CD4-positive, alpha-beta T cell (primary cell): ENCODE measurements around the gene CADM4. TPM values are rescaled to one million over a fixed set of nuclear protein-coding genes. Genes with fewer than 3 reads are reported as not detected.
A peak's percentile ranks its signal among the peaks of the same experiment; 100 is the strongest.

Experiments used
- ATAC-seq: fragments of 200-7000 bp; cut with Tn5 transposase; one replicate; pipeline ENCODE4 v1.10.0; 2022; ENCODE audit warnings: mild to moderate bottlenecking; ENCODE audit not compliant: poor library complexity
- CTCF ChIA-PET: fragments of 350-600 bp; sonication (Branson Sonifier 250); formaldehyde crosslinking; loops from one replicate; lab custom pipeline; 2021; ENCODE audit warnings: antibody characterized with exemption, inconsistent platforms; lab: Charles Lee
- POLR2A ChIA-PET: fragments of 350-600 bp; sonication (Branson Sonifier 250); formaldehyde crosslinking; loops from one replicate; lab custom pipeline; 2021; ENCODE audit warnings: antibody characterized with exemption, inconsistent platforms; lab: Charles Lee
- DNase-seq, 14 experiments: peaks; one replicate each; pipeline ENCODE4 v3.0.0-alpha.2; 2013 to 2020; ENCODE audit warnings: mixed read lengths in 2 of 14
- H3K27ac ChIP-seq, 2 donors: one replicate each; pipeline versions ENCODE4 v1.5.1 to v1.7.0; 2013; ENCODE audit warnings: low read length in 2 of 2, low read depth in 1 of 2, mild to moderate bottlenecking in 1 of 2
- H3K27me3 ChIP-seq, 2 experiments: 1 replicate in 1 of 2; 2 replicates in 1 of 2; pipeline versions ENCODE4 v1.6.1 to v1.7.0; 2013; ENCODE audit warnings: low read length in 2 of 2, control low read depth in 1 of 2, mild to moderate bottlenecking in 1 of 2, moderate library complexity in 1 of 2; ENCODE audit not compliant: insufficient read depth in 2 of 2, control insufficient read depth in 1 of 2
- H3K36me3 ChIP-seq: one replicate; pipeline ENCODE4 v1.6.1; 2013; ENCODE audit warnings: low read length, control low read depth; ENCODE audit not compliant: insufficient read depth
- H3K4me1 ChIP-seq: one replicate; pipeline ENCODE4 v1.6.1; 2013; ENCODE audit warnings: low read length, control low read depth; ENCODE audit not compliant: insufficient read depth
- H3K4me3 ChIP-seq: one replicate; pipeline ENCODE4 v1.5.1; 2013; ENCODE audit warnings: mild to moderate bottlenecking, low read length, moderate library complexity
- H3K9me3 ChIP-seq, 2 experiments: 1 replicate in 1 of 2; 2 replicates in 1 of 2; pipeline versions ENCODE4 v1.6.1 to v1.7.0; 2013; ENCODE audit warnings: low read length in 2 of 2, mild to moderate bottlenecking in 2 of 2, control low read depth in 1 of 2, moderate library complexity in 1 of 2; ENCODE audit not compliant: control insufficient read depth in 1 of 2, insufficient read depth in 1 of 2
- H3K27ac Mint-ChIP-seq: one replicate; pipeline ENCODE4 v1.8.0; 2020; ENCODE audit warnings: mixed read lengths
- H3K27me3 Mint-ChIP-seq: one replicate; pipeline ENCODE4 v1.8.0; 2021; ENCODE audit warnings: mixed read lengths
- H3K36me3 Mint-ChIP-seq: one replicate; pipeline ENCODE4 v1.8.0; 2021; ENCODE audit warnings: low read depth, mixed read lengths
- H3K4me1 Mint-ChIP-seq: one replicate; pipeline ENCODE4 v1.8.0; 2021; ENCODE audit warnings: low read depth, mixed read lengths
- H3K4me3 Mint-ChIP-seq: one replicate; pipeline ENCODE4 v1.8.0; 2020; ENCODE audit warnings: mild to moderate bottlenecking, mixed read lengths
- H3K9me3 Mint-ChIP-seq: one replicate; pipeline ENCODE4 v1.8.0; 2020; ENCODE audit warnings: mixed read lengths
- CTCF ChIP-seq: fragments of 200-600 bp; IDR thresholded peaks from one replicate; pipeline ENCODE4 v1.8.0; 2022; ENCODE audit warnings: antibody characterized with exemption, mild to moderate bottlenecking
- intact Hi-C, 2 experiments: fragments of 100-400 bp; cut with DNase I in 1 of 2; cut with micrococcal nuclease in 1 of 2; formaldehyde crosslinking; loops; one replicate each; pipeline versions ENCODE4 v1.15.1 to v1.9.0; 2023 to 2025; cut with DNase I, micrococcal nuclease
- total RNA-seq, 174 experiments: library from RNA in 2 of 174; stranded (reverse) in 2 of 174; gene quantifications; one replicate each; pipeline ENCODE4 v1.2.3 and lab custom pipeline; 2021 to 2026

The CADM4 gene
- total RNA-seq, 2 experiments from 2014 or later: 0.28 to 0.36 TPM

- no peaks in the 10 kb centered on the region for H3K27me3 Mint-ChIP-seq
- intact Hi-C loops: loop anchor here (2.0 to 5.0 kb wide), 4 partner anchors 21 to 136 kb away; partner anchors contain the start of genes ETHE1 (in 1 of the 2) and ZNF428 (in 1 of the 2)
- Histone ChIP-seq H3K27ac (peak overlapping the region in 1 of 2 donors; percentile 97), H3K36me3 (peaks cover 37% of the 10 kb centered on the region), H3K4me1 (peaks cover 44% of the 10 kb centered on the region), H3K27me3 (no peaks in the 10 kb centered on the region), H3K4me3 (no peak overlapping the region), H3K9me3 (no peaks in the 10 kb centered on the region)
- peak overlapping the region; percentile 100 for H3K27ac Mint-ChIP-seq
- peak overlapping the region; percentile 96 for H3K4me3 Mint-ChIP-seq
- peaks cover 44% of the 10 kb centered on the region for H3K4me1 Mint-ChIP-seq
- no peak for ATAC-seq
- H3K36me3 Mint-ChIP-seq: peaks cover 69% of the 10 kb centered on the region
- H3K9me3 Mint-ChIP-seq: no peaks in the 10 kb centered on the region
- DNase-seq: no peak
- CTCF ChIA-PET: interaction anchor here (5.8 kb wide), 1 partner anchor 43 kb away, joined by 122 read pairs; no protein-coding TSS in a partner anchor
- TF ChIP-seq CTCF: no peak
- POLR2A ChIA-PET: interaction anchor here (1.3 kb wide), 1 partner anchor 23 kb away, joined by 3 read pairs; no protein-coding TSS in a partner anchor
Observed at GRCh38 chr19:43597876-43598275, 41.8 kb downstream of the CADM4 start.

- H3K27ac Mint-ChIP-seq: peak overlapping the region; percentile 100
- POLR2A ChIA-PET: interaction anchor here (1.3 to 3.3 kb wide), 8 partner anchors 10 to 158 kb away, joined by 3 to 40 read pairs (median 12); partner anchors contain the start of genes PINLYP and XRCC1
- intact Hi-C loops: loop anchor here (1.0 to 5.0 kb wide), 7 partner anchors 22 to 135 kb away; partner anchors contain the start of genes PINLYP (in 2 of the 2), XRCC1 (in 2 of the 2), ZNF428 (in 2 of the 2) and ETHE1 (in 1 of the 2)
- peaks cover 44% of the 10 kb centered on the region for H3K4me1 ChIP-seq
- peak overlapping the region; percentile 96 for H3K4me3 Mint-ChIP-seq
- no peaks in the 10 kb centered on the region for H3K27me3 ChIP-seq
- ATAC-seq (no peak), DNase-seq (peak in 1 of 14 experiments; percentile 22)
- H3K4me3 ChIP-seq: peak overlapping the region; percentile 73
- H3K4me1 Mint-ChIP-seq: peaks cover 44% of the 10 kb centered on the region
- no peaks in the 10 kb centered on the region for H3K27me3 Mint-ChIP-seq
- H3K9me3 Mint-ChIP-seq: no peaks in the 10 kb centered on the region
- peaks cover 66% of the 10 kb centered on the region for H3K36me3 Mint-ChIP-seq
- H3K27ac ChIP-seq: peak overlapping the region; percentile 97
- CTCF ChIA-PET: interaction anchor here (0.9 to 5.8 kb wide), 4 partner anchors 20 to 164 kb away, joined by 3 to 122 read pairs (median 8); partner anchors contain the start of gene XRCC1
- no peak for TF ChIP-seq CTCF
- peaks cover 35% of the 10 kb centered on the region for H3K36me3 ChIP-seq
- no peaks in the 10 kb centered on the region for H3K9me3 ChIP-seq
Observed at GRCh38 chr19:43596842-43597461, 42.7 kb downstream of the CADM4 start.

- H3K36me3 ChIP-seq: peaks cover 35% of the 10 kb centered on the region
- CTCF ChIA-PET: interaction anchor here (0.8 to 5.8 kb wide), 9 partner anchors 21 to 213 kb away, joined by 3 to 122 read pairs (median 12); partner anchors contain the start of gene XRCC1
- peaks cover 44% of the 10 kb centered on the region for H3K4me1 Mint-ChIP-seq
- DNase-seq (peak; percentile 99 to 100 (median 100)), ATAC-seq (peak; percentile 73)
- no peak for TF ChIP-seq CTCF
- no peaks in the 10 kb centered on the region for H3K27me3 ChIP-seq
- H3K9me3 Mint-ChIP-seq: no peaks in the 10 kb centered on the region
- no peaks in the 10 kb centered on the region for H3K9me3 ChIP-seq
- H3K36me3 Mint-ChIP-seq: peaks cover 60% of the 10 kb centered on the region
- peaks cover 44% of the 10 kb centered on the region for H3K4me1 ChIP-seq
- H3K27ac ChIP-seq: peak within 1 kb of the TSS; percentile 97
- intact Hi-C loops: loop anchor here (1.0 to 5.0 kb wide), 9 partner anchors 18 to 149 kb away; partner anchors contain the start of genes PINLYP (in 2 of the 2), XRCC1 (in 2 of the 2), ZNF428 (in 2 of the 2) and ETHE1 (in 1 of the 2)
- POLR2A ChIA-PET: interaction anchor here (0.9 to 3.3 kb wide), 19 partner anchors 9 to 203 kb away, joined by 3 to 52 read pairs (median 5); partner anchors contain the start of genes PHLDB3, PINLYP, SMG9 and XRCC1
- H3K4me3 Mint-ChIP-seq: peak within 1 kb of the TSS; percentile 96
- peak within 1 kb of the TSS; percentile 73 for H3K4me3 ChIP-seq
- peak within 1 kb of the TSS; percentile 100 for H3K27ac Mint-ChIP-seq
- no peaks in the 10 kb centered on the region for H3K27me3 Mint-ChIP-seq
Observed at GRCh38 chr19:43595999-43596841, 43.4 kb downstream of the CADM4 start, which contains the start of the genes IRGQ and ZNF576. Gene IRGQ (minus strand): TSS chr19:43596134. CDS start chr19:43595338, 796 bp downstream. Gene ZNF576 (plus strand): TSS chr19:43596595. CDS start chr19:43597109, 514 bp downstream.
